HG03039 (cell line): ENCODE results near the gene ANO8.

Source experiments
- ATAC-seq: cut with Tn5 transposase; IDR thresholded peaks from one replicate; pipeline ENCODE4 v1.9.1; 2021; ENCODE audit warnings: mild to moderate bottlenecking, moderate library complexity; ENCODE audit not compliant: unreplicated experiment

Gene ANO8

GRCh38 chr19:17346109-17346671 lies 11.5 kb upstream of the ANO8 start:
- no peak for ATAC-seq

- no peak for ATAC-seq
Measured at GRCh38 chr19:17341845-17342244, 7.2 kb upstream of the ANO8 start.

- no peak for ATAC-seq
Measured at GRCh38 chr19:17341386-17341785, 6.7 kb upstream of the ANO8 start.

GRCh38 chr19:17340871-17341357 lies 6.3 kb upstream of the ANO8 start:
- ATAC-seq = no peak

GRCh38 chr19:17340302-17340870 lies 5.7 kb upstream of the ANO8 start:
- no peak for ATAC-seq

GRCh38 chr19:17339088-17339741 lies 4.6 kb upstream of the ANO8 start:
- ATAC-seq = no peak

- ATAC-seq = no peak
Measured at GRCh38 chr19:17338433-17339078, 3.9 kb upstream of the ANO8 start.

GRCh38 chr19:17337675-17338432 lies 3.2 kb upstream of the ANO8 start:
- ATAC-seq = no peak

GRCh38 chr19:17336872-17337674 lies 2.4 kb upstream of the ANO8 start, which contains the start of gene GTPBP3:
TSS of gene GTPBP3 (plus strand) at chr19:17337553. CDS start at chr19:17337612, 59 bp downstream.
- peak; percentile 67 for ATAC-seq

- no peak for ATAC-seq
Measured at GRCh38 chr19:17335575-17335974, 920 bp upstream of the ANO8 start.

GRCh38 chr19:17333611-17334413 lies 843 bp downstream of the ANO8 start:
- no peak for ATAC-seq

- ATAC-seq = no peak
Measured at GRCh38 chr19:17332677-17333581, 1.7 kb downstream of the ANO8 start.

GRCh38 chr19:17332360-17332676 lies 2.3 kb downstream of the ANO8 start:
- ATAC-seq = no peak

- no peak for ATAC-seq
Measured at GRCh38 chr19:17331045-17331558, 3.6 kb downstream of the ANO8 start.

GRCh38 chr19:17330262-17331044 lies 4.2 kb downstream of the ANO8 start:
- ATAC-seq = no peak

GRCh38 chr19:17329366-17330261 lies 5.0 kb downstream of the ANO8 start:
- ATAC-seq = no peak
